Measurements from ENCODE around the gene GORASP2.

Gene GORASP2

GRCh38 chr2:170953941-170954340 lies 24.9 kb downstream of the GORASP2 start:
- no peaks in the 10 kb centered on the region for H3K27me3 ChIP-seq (ENCODE audit: control insufficient read depth in 1 of 2, insufficient read depth in 2 of 2, low read length in 2 of 2)
- H3K9me3 ChIP-seq (ENCODE audit: control insufficient read depth in 1 of 2, low read length in 2 of 2): no peaks in the 10 kb centered on the region
- H3K9ac ChIP-seq (ENCODE audit: low read depth in 1 of 2, low read length in 2 of 2): no peak overlapping the region
- H3K27ac ChIP-seq (ENCODE audit: low read depth, low read length): no peak overlapping the region
- no peaks in the 10 kb centered on the region for H3K4me1 ChIP-seq (ENCODE audit: control insufficient read depth in 1 of 2, insufficient read depth in 2 of 2, low read length in 2 of 2)
- peaks cover 54 to 94% of the 10 kb centered on the region in 2 donors for H3K36me3 ChIP-seq (ENCODE audit: control insufficient read depth in 1 of 2, insufficient read depth in 2 of 2, low read length in 2 of 2)
- no peak overlapping the region for H3K4me3 ChIP-seq (ENCODE audit: low read depth in 1 of 2, low read length in 2 of 2)

- peaks cover 61 to 88% of the 10 kb centered on the region in 2 donors for H3K36me3 ChIP-seq (ENCODE audit: control insufficient read depth in 1 of 2, insufficient read depth in 2 of 2, low read length in 2 of 2)
- H3K27ac ChIP-seq (ENCODE audit: low read depth, low read length): no peak overlapping the region
- no peak overlapping the region for H3K4me3 ChIP-seq (ENCODE audit: low read depth in 1 of 2, low read length in 2 of 2)
- no peaks in the 10 kb centered on the region for H3K9me3 ChIP-seq (ENCODE audit: control insufficient read depth in 1 of 2, low read length in 2 of 2)
- no peak overlapping the region for H3K9ac ChIP-seq (ENCODE audit: low read depth in 1 of 2, low read length in 2 of 2)
- no peaks in the 10 kb centered on the region for H3K4me1 ChIP-seq (ENCODE audit: control insufficient read depth in 1 of 2, insufficient read depth in 2 of 2, low read length in 2 of 2)
- H3K27me3 ChIP-seq (ENCODE audit: control insufficient read depth in 1 of 2, insufficient read depth in 2 of 2, low read length in 2 of 2): no peaks in the 10 kb centered on the region
These were observed 34.3 kb downstream of the GORASP2 start for GRCh38 chr2:170963386-170963785.

GRCh38 chr2:170965446-170966225 lies 36.6 kb downstream of the GORASP2 start:
- no peak overlapping the region for H3K4me3 ChIP-seq (ENCODE audit: low read depth in 1 of 2, low read length in 2 of 2)
- no peak overlapping the region for H3K27ac ChIP-seq (ENCODE audit: low read depth, low read length)
- no peak overlapping the region for H3K9ac ChIP-seq (ENCODE audit: low read depth in 1 of 2, low read length in 2 of 2)
- H3K9me3 ChIP-seq (ENCODE audit: control insufficient read depth in 1 of 2, low read length in 2 of 2): no peaks in the 10 kb centered on the region
- H3K4me1 ChIP-seq (ENCODE audit: control insufficient read depth in 1 of 2, insufficient read depth in 2 of 2, low read length in 2 of 2): no peaks in the 10 kb centered on the region
- H3K27me3 ChIP-seq (ENCODE audit: control insufficient read depth in 1 of 2, insufficient read depth in 2 of 2, low read length in 2 of 2): no peaks in the 10 kb centered on the region
- peaks cover 54 to 77% of the 10 kb centered on the region in 2 donors for H3K36me3 ChIP-seq (ENCODE audit: control insufficient read depth in 1 of 2, insufficient read depth in 2 of 2, low read length in 2 of 2)

GRCh38 chr2:170966648-170967396 lies 37.8 kb downstream of the GORASP2 start:
- Histone ChIP-seq H3K9me3 (ENCODE audit: control insufficient read depth in 1 of 2, low read length in 2 of 2) (no peaks in the 10 kb centered on the region), H3K27ac (ENCODE audit: low read depth, low read length) (no peak overlapping the region), H3K4me1 (ENCODE audit: control insufficient read depth in 1 of 2, insufficient read depth in 2 of 2, low read length in 2 of 2) (no peaks in the 10 kb centered on the region), H3K36me3 (ENCODE audit: control insufficient read depth in 1 of 2, insufficient read depth in 2 of 2, low read length in 2 of 2) (peaks cover 43 to 65% of the 10 kb centered on the region in 2 donors), H3K9ac (ENCODE audit: low read depth in 1 of 2, low read length in 2 of 2) (no peak overlapping the region), H3K4me3 (ENCODE audit: low read depth in 1 of 2, low read length in 2 of 2) (no peak overlapping the region), H3K27me3 (ENCODE audit: control insufficient read depth in 1 of 2, insufficient read depth in 2 of 2, low read length in 2 of 2) (no peaks in the 10 kb centered on the region)

- Histone ChIP-seq H3K4me1 (ENCODE audit: control insufficient read depth in 1 of 2, insufficient read depth in 2 of 2, low read length in 2 of 2) (peaks cover 0 to 1% of the 10 kb centered on the region in 2 donors), H3K4me3 (ENCODE audit: low read depth in 1 of 2, low read length in 2 of 2) (no peak overlapping the region), H3K27me3 (ENCODE audit: control insufficient read depth in 1 of 2, insufficient read depth in 2 of 2, low read length in 2 of 2) (no peaks in the 10 kb centered on the region), H3K9me3 (ENCODE audit: control insufficient read depth in 1 of 2, low read length in 2 of 2) (no peaks in the 10 kb centered on the region), H3K9ac (ENCODE audit: low read depth in 1 of 2, low read length in 2 of 2) (no peak overlapping the region), H3K27ac (ENCODE audit: low read depth, low read length) (no peak overlapping the region), H3K36me3 (ENCODE audit: control insufficient read depth in 1 of 2, insufficient read depth in 2 of 2, low read length in 2 of 2) (peaks cover 43 to 58% of the 10 kb centered on the region in 2 donors)
These were observed 38.5 kb downstream of the GORASP2 start for GRCh38 chr2:170967553-170967952.

GRCh38 chr2:170968205-170969003 lies 39.4 kb downstream of the GORASP2 start:
- H3K9me3 ChIP-seq (ENCODE audit: control insufficient read depth in 1 of 2, low read length in 2 of 2): no peaks in the 10 kb centered on the region
- H3K4me1 ChIP-seq (ENCODE audit: control insufficient read depth in 1 of 2, insufficient read depth in 2 of 2, low read length in 2 of 2): peaks cover 6 to 7% of the 10 kb centered on the region in 2 donors
- peaks cover 39 to 51% of the 10 kb centered on the region in 2 donors for H3K36me3 ChIP-seq (ENCODE audit: control insufficient read depth in 1 of 2, insufficient read depth in 2 of 2, low read length in 2 of 2)
- no peak overlapping the region for H3K4me3 ChIP-seq (ENCODE audit: low read depth in 1 of 2, low read length in 2 of 2)
- no peaks in the 10 kb centered on the region for H3K27me3 ChIP-seq (ENCODE audit: control insufficient read depth in 1 of 2, insufficient read depth in 2 of 2, low read length in 2 of 2)
- no peak overlapping the region for H3K27ac ChIP-seq (ENCODE audit: low read depth, low read length)
- H3K9ac ChIP-seq (ENCODE audit: low read depth in 1 of 2, low read length in 2 of 2): no peak overlapping the region

GRCh38 chr2:170969030-170969429 lies 40.0 kb downstream of the GORASP2 start:
- no peaks in the 10 kb centered on the region for H3K27me3 ChIP-seq (ENCODE audit: control insufficient read depth in 1 of 2, insufficient read depth in 2 of 2, low read length in 2 of 2)
- peaks cover 33 to 45% of the 10 kb centered on the region in 2 donors for H3K36me3 ChIP-seq (ENCODE audit: control insufficient read depth in 1 of 2, insufficient read depth in 2 of 2, low read length in 2 of 2)
- H3K9ac ChIP-seq (ENCODE audit: low read depth in 1 of 2, low read length in 2 of 2): no peak overlapping the region
- peaks cover 8% of the 10 kb centered on the region in 2 donors for H3K4me1 ChIP-seq (ENCODE audit: control insufficient read depth in 1 of 2, insufficient read depth in 2 of 2, low read length in 2 of 2)
- H3K9me3 ChIP-seq (ENCODE audit: control insufficient read depth in 1 of 2, low read length in 2 of 2): no peaks in the 10 kb centered on the region
- H3K27ac ChIP-seq (ENCODE audit: low read depth, low read length): no peak overlapping the region
- no peak overlapping the region for H3K4me3 ChIP-seq (ENCODE audit: low read depth in 1 of 2, low read length in 2 of 2)

GRCh38 chr2:170969872-170970496 lies 40.9 kb downstream of the GORASP2 start:
- Histone ChIP-seq H3K9me3 (ENCODE audit: control insufficient read depth in 1 of 2, low read length in 2 of 2) (no peaks in the 10 kb centered on the region), H3K27ac (ENCODE audit: low read depth, low read length) (no peak overlapping the region), H3K27me3 (ENCODE audit: control insufficient read depth in 1 of 2, insufficient read depth in 2 of 2, low read length in 2 of 2) (no peaks in the 10 kb centered on the region), H3K9ac (ENCODE audit: low read depth in 1 of 2, low read length in 2 of 2) (no peak overlapping the region), H3K4me3 (ENCODE audit: low read depth in 1 of 2, low read length in 2 of 2) (no peak overlapping the region), H3K36me3 (ENCODE audit: control insufficient read depth in 1 of 2, insufficient read depth in 2 of 2, low read length in 2 of 2) (peaks cover 30 to 36% of the 10 kb centered on the region in 2 donors), H3K4me1 (ENCODE audit: control insufficient read depth in 1 of 2, insufficient read depth in 2 of 2, low read length in 2 of 2) (peaks cover 12 to 15% of the 10 kb centered on the region in 2 donors)

GRCh38 chr2:170971071-170971470 lies 42.0 kb downstream of the GORASP2 start:
- Histone ChIP-seq H3K9ac (ENCODE audit: low read depth in 1 of 2, low read length in 2 of 2) (no peak overlapping the region), H3K36me3 (ENCODE audit: control insufficient read depth in 1 of 2, insufficient read depth in 2 of 2, low read length in 2 of 2) (peaks cover 21 to 25% of the 10 kb centered on the region in 2 donors), H3K27me3 (ENCODE audit: control insufficient read depth in 1 of 2, insufficient read depth in 2 of 2, low read length in 2 of 2) (no peaks in the 10 kb centered on the region)

More at GRCh38 chr2:170971071-170971470, 42.0 kb downstream of the GORASP2 start:
- no peaks in the 10 kb centered on the region for H3K9me3 ChIP-seq (ENCODE audit: control insufficient read depth in 1 of 2, low read length in 2 of 2)
- H3K4me1 ChIP-seq (ENCODE audit: control insufficient read depth in 1 of 2, insufficient read depth in 2 of 2, low read length in 2 of 2): peaks cover 15 to 18% of the 10 kb centered on the region in 2 donors
- H3K4me3 ChIP-seq (ENCODE audit: low read depth in 1 of 2, low read length in 2 of 2): no peak overlapping the region
- H3K27ac ChIP-seq (ENCODE audit: low read depth, low read length): no peak overlapping the region
